ENCODE results near the gene NOP53. TPM values are rescaled to one million over a fixed set of nuclear protein-coding genes. Genes with fewer than 3 reads are reported as not detected.

Gene NOP53
- total RNA-seq = 100 to 1,000 TPM; 154 to 426 (median 281) TPM

- TF ChIP-seq CTCF (IDR thresholded peaks at IDR 0.05; ENCODE audit: low read depth) = no peak
These were observed at the start of gene NOP53 for GRCh38 chr19:47745010-47745901. NOP53 (plus strand) TSS chr19:47745546; CDS start chr19:47745560, 14 bp downstream.

- no peak for TF ChIP-seq CTCF (IDR thresholded peaks at IDR 0.05; ENCODE audit: low read depth)
These were observed 48.7 kb upstream of the NOP53 start for GRCh38 chr19:47696635-47697034.

GRCh38 chr19:47697863-47698609 lies 47.3 kb upstream of the NOP53 start:
- TF ChIP-seq CTCF (IDR thresholded peaks at IDR 0.05; ENCODE audit: low read depth) = no peak

- TF ChIP-seq CTCF (IDR thresholded peaks at IDR 0.05; ENCODE audit: low read depth) = no peak
These were observed 46.6 kb upstream of the NOP53 start for GRCh38 chr19:47698631-47699359.

GRCh38 chr19:47699360-47699917 lies 45.9 kb upstream of the NOP53 start:
- TF ChIP-seq CTCF (IDR thresholded peaks at IDR 0.05; ENCODE audit: low read depth) = no peak

- no peak for TF ChIP-seq CTCF (IDR thresholded peaks at IDR 0.05; ENCODE audit: low read depth)
These were observed 44.2 kb upstream of the NOP53 start for GRCh38 chr19:47700934-47701716.
